ENCODE data around the gene MVK.
A peak's percentile ranks its signal among the peaks of the same experiment; 100 is the strongest.

Gene MVK
- long read RNA-seq, donor 1, transcript MVK-201 (11 exons, 1,956 nt) = major isoform, 11 of 11 reads
- long read RNA-seq, donor 1, partial matches to known transcripts = 0 of 11 reads
- long read RNA-seq, donor 1, other reads (novel, unspliced or antisense) = 0 of 11 reads
- long read RNA-seq, donor 2, transcript MVK-201 (11 exons, 1,956 nt) = major isoform, 6 of 6 reads
- long read RNA-seq, donor 2, partial matches to known transcripts = 0 of 6 reads
- long read RNA-seq, donor 2, other reads (novel, unspliced or antisense) = 0 of 6 reads
- long read RNA-seq, donor 3, transcript MVK-201 (11 exons, 1,956 nt) = major isoform, 6 of 18 reads
- long read RNA-seq, donor 3, partial matches to known transcripts = 0 of 18 reads
- long read RNA-seq, donor 3, other reads (novel, unspliced or antisense) = 12 of 18 reads
- long read RNA-seq, donor 4, full-length matches to known transcripts = 10 of 10 reads
- long read RNA-seq, donor 4, partial matches to known transcripts = 0 of 10 reads
- long read RNA-seq, donor 4, other reads (novel, unspliced or antisense) = 0 of 10 reads
- long read RNA-seq, donor 5, partial matches to known transcripts = 0 of 2 reads
- long read RNA-seq, donor 5, other reads (novel, unspliced or antisense) = 0 of 2 reads
- long read RNA-seq, donor 6, transcript MVK-201 (11 exons, 1,956 nt) = major isoform, 7 of 7 reads
- long read RNA-seq, donor 6, partial matches to known transcripts = 0 of 7 reads
- long read RNA-seq, donor 6, other reads (novel, unspliced or antisense) = 0 of 7 reads
- long read RNA-seq, donor 7, full-length matches to known transcripts = 8 of 8 reads
- long read RNA-seq, donor 7, partial matches to known transcripts = 0 of 8 reads
- long read RNA-seq, donor 7, other reads (novel, unspliced or antisense) = 0 of 8 reads
- long read RNA-seq, donor 8, transcript MVK-201 (11 exons, 1,956 nt) = major isoform, 7 of 7 reads
- long read RNA-seq, donor 8, partial matches to known transcripts = 0 of 7 reads
- long read RNA-seq, donor 8, other reads (novel, unspliced or antisense) = 0 of 7 reads

- peak; percentile 94 for DNase-seq
Observed at GRCh38 chr12:109573029-109573913, at the start of gene MVK, which contains the start of gene MMAB. Gene MVK, plus strand, starts transcription at chr12:109573794. Its CDS starts 1,029 bp downstream, at chr12:109574823. Gene MMAB, minus strand, starts transcription at chr12:109573504. Its CDS starts 24 bp downstream, at chr12:109573480.

- no peak for DNase-seq
Observed at GRCh38 chr12:109524466-109525278, 48.9 kb upstream of the MVK start.

- no peak for DNase-seq
Observed at GRCh38 chr12:109525279-109525585, 48.4 kb upstream of the MVK start.

GRCh38 chr12:109527489-109528123, 46.0 kb upstream of the MVK start:
- no peak for DNase-seq

- DNase-seq = no peak
Observed at GRCh38 chr12:109529691-109530640, 43.6 kb upstream of the MVK start.

GRCh38 chr12:109531411-109531810, 42.2 kb upstream of the MVK start:
- no peak for DNase-seq

GRCh38 chr12:109532721-109533486, 40.7 kb upstream of the MVK start:
- no peak for DNase-seq

- DNase-seq = no peak
Observed at GRCh38 chr12:109533487-109533740, 40.2 kb upstream of the MVK start.

GRCh38 chr12:109534456-109534855, 39.1 kb upstream of the MVK start:
- no peak for DNase-seq

- DNase-seq = no peak
Observed at GRCh38 chr12:109535231-109535862, 38.2 kb upstream of the MVK start.

- DNase-seq = no peak
Observed at GRCh38 chr12:109535863-109536250, 37.7 kb upstream of the MVK start.

GRCh38 chr12:109537136-109537535, 36.5 kb upstream of the MVK start:
- no peak for DNase-seq

- no peak for DNase-seq
Observed at GRCh38 chr12:109538191-109538863, 35.3 kb upstream of the MVK start.

- DNase-seq = no peak
Observed at GRCh38 chr12:109539508-109539907, 34.1 kb upstream of the MVK start.

GRCh38 chr12:109540526-109541412, 32.8 kb upstream of the MVK start:
- DNase-seq = no peak

- no peak for DNase-seq
Observed at GRCh38 chr12:109541413-109541726, 32.2 kb upstream of the MVK start.

- DNase-seq = no peak
Observed at GRCh38 chr12:109542014-109542413, 31.6 kb upstream of the MVK start.

Data from right kidney (tissue), 9 donors.